ENCODE data around the gene NME3.

Gene NME3

GRCh38 chr16:1776672-1776955 lies 5.3 kb upstream of the NME3 start:
- TF ChIP-seq CTCF (IDR thresholded peaks at IDR 0.05), result no peak
- H3K79me2 ChIP-seq, result peaks cover 9% of the 10 kb centered on the region
- H2AFZ ChIP-seq, result no peak overlapping the region
- no peaks in the 10 kb centered on the region for H3K27me3 ChIP-seq (ENCODE audit: control insufficient read depth, insufficient read depth, low read length)
- H3K27ac ChIP-seq, result no peak overlapping the region
- H3K9me3 ChIP-seq (ENCODE audit: control insufficient read depth, low read length), result no peaks in the 10 kb centered on the region
- H3K4me1 ChIP-seq, result peaks cover 4% of the 10 kb centered on the region
- no peak overlapping the region for H3K4me2 ChIP-seq (ENCODE audit: low read length)
- H3K9ac ChIP-seq, result no peak overlapping the region
- no peaks in the 10 kb centered on the region for H3K36me3 ChIP-seq (ENCODE audit: control insufficient read depth, insufficient read depth, low read length)
- H3K4me3 ChIP-seq (ENCODE audit: low read depth, low read length), result no peak overlapping the region

- Histone ChIP-seq H3K27ac (no peak overlapping the region), H3K27me3 (ENCODE audit: control insufficient read depth, insufficient read depth, low read length) (no peaks in the 10 kb centered on the region), H3K36me3 (ENCODE audit: control insufficient read depth, insufficient read depth, low read length) (no peaks in the 10 kb centered on the region), H3K4me2 (ENCODE audit: low read length) (no peak overlapping the region), H3K9ac (no peak overlapping the region), H3K4me3 (ENCODE audit: low read depth, low read length) (no peak overlapping the region), H3K9me3 (ENCODE audit: control insufficient read depth, low read length) (no peaks in the 10 kb centered on the region), H3K79me2 (peaks cover 5% of the 10 kb centered on the region), H3K4me1 (peaks cover 1% of the 10 kb centered on the region), H2AFZ (no peak overlapping the region)
- TF ChIP-seq CTCF (IDR thresholded peaks at IDR 0.05), result no peak
Observed at GRCh38 chr16:1775846-1776671, 4.7 kb upstream of the NME3 start.

- Histone ChIP-seq H3K27ac (no peak overlapping the region), H3K4me3 (ENCODE audit: low read depth, low read length) (no peak overlapping the region), H3K27me3 (ENCODE audit: control insufficient read depth, insufficient read depth, low read length) (no peaks in the 10 kb centered on the region), H3K9ac (no peak overlapping the region), H3K36me3 (ENCODE audit: control insufficient read depth, insufficient read depth, low read length) (no peaks in the 10 kb centered on the region), H3K79me2 (peaks cover 5% of the 10 kb centered on the region), H3K4me2 (ENCODE audit: low read length) (no peak overlapping the region), H3K9me3 (ENCODE audit: control insufficient read depth, low read length) (no peaks in the 10 kb centered on the region), H2AFZ (no peak overlapping the region), H3K4me1 (peaks cover 1% of the 10 kb centered on the region)
- TF ChIP-seq CTCF (IDR thresholded peaks at IDR 0.05), result no peak
Observed at GRCh38 chr16:1775006-1775845, 3.9 kb upstream of the NME3 start.

- H3K36me3 ChIP-seq (ENCODE audit: control insufficient read depth, insufficient read depth, low read length), result no peaks in the 10 kb centered on the region
- peaks cover 5% of the 10 kb centered on the region for H3K79me2 ChIP-seq
- peaks cover 2% of the 10 kb centered on the region for H3K4me1 ChIP-seq
- no peaks in the 10 kb centered on the region for H3K9me3 ChIP-seq (ENCODE audit: control insufficient read depth, low read length)
- no peak for TF ChIP-seq CTCF (IDR thresholded peaks at IDR 0.05)
- no peak overlapping the region for H3K9ac ChIP-seq
- H2AFZ ChIP-seq, result no peak overlapping the region
- H3K4me3 ChIP-seq (ENCODE audit: low read depth, low read length), result peak overlapping the region; percentile 83
- no peaks in the 10 kb centered on the region for H3K27me3 ChIP-seq (ENCODE audit: control insufficient read depth, insufficient read depth, low read length)
- H3K4me2 ChIP-seq (ENCODE audit: low read length), result peak overlapping the region; percentile 65
- H3K27ac ChIP-seq, result no peak overlapping the region
Observed at GRCh38 chr16:1774448-1774780, 3.1 kb upstream of the NME3 start.
